ENCODE measurements around the gene C4orf50. TPM values are rescaled to one million over a fixed set of nuclear protein-coding genes. Genes with fewer than 3 reads are reported as not detected.
A peak's percentile ranks its signal among the peaks of the same experiment; 100 is the strongest.

Gene C4orf50
- polyA plus RNA-seq, 4 donors = 0.01 to 0.02 TPM; not detected in 2

GRCh38 chr4:5973486-5974220 lies 44.6 kb downstream of the C4orf50 start:
- no peak for DNase-seq (ENCODE audit: low read depth in 4 of 4, low spot score in 2 of 4)

- no peak for DNase-seq (ENCODE audit: low read depth in 4 of 4, low spot score in 2 of 4)
These were observed 45.2 kb downstream of the C4orf50 start for GRCh38 chr4:5973033-5973432.

DNA sequence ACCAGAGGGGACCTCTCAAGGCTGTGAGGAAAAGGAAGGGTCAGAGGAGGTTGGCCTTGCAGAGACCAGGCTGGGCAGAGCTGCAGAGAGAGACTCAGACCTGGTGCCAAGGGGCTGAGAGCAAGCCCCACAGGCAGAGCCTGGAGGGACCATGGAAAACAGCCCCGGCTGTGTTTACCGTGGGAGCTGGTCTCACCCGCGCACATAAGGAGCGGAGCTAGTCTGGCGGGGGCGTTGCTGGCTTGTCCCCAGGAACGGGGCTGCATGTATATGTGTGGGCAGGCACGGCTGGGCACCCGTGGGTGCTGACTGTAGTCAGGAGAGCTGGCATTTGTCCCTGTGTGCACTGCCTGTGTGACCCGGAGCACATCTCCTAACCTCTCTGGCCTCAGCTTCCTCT lies 45.7 kb downstream of the C4orf50 start:
- DNase-seq (ENCODE audit: low read depth in 4 of 4, low spot score in 2 of 4) = no peak

DNA sequence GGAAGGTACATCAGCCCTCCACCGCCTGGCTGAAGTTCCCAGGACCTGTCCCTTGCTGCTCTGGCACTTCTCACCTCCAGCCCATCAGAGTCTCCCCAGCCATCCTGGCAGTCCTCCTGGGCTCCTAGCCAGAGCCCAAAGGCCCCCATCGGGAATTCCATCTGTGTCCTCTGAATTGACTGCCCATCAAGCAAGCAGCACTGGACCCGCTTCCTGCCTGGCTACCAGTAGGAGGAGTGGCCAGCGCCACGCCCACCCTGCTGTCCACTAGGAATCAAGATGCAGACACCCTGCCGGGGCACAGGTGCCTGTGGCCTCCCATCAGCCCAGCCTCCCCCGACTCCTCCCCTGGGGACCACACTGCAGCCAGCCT lies 47.2 kb downstream of the C4orf50 start:
- DNase-seq (ENCODE audit: low read depth in 4 of 4, low spot score in 2 of 4) = no peak

DNA sequence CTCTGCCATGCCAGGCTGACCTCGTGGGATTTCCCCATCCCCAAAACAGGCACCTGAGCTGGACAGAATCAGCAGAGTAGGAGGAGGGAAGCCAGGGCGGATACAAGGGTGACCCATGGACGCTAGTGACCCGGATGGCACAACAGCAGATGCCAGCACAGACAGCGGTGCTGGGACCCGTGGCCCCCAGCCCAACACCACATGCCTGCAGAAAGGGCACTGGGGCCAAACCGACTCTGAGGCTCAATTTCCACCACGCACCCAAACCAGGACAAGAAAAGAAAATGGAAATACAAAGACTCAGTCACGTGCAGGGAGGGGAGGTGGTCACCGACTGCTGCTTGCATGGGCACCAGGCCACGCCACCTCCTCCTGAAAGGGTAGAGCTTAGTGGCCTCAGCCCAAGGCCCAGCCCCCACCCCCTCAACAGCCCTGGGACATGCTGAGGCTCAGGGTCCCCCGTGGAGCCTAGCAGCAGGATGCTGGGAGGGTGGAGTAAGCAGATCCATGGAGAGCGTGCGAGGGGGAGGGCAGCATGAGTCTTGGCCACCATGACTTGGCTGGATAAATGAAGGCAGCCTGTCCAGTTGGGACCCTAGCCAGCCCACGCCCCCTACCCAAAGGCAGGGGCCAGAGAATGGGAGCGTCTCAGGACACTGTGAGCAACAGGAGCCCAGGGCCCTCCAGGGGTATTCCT lies 47.7 kb downstream of the C4orf50 start:
- no peak for DNase-seq (ENCODE audit: low read depth in 4 of 4, low spot score in 2 of 4)

- no peak for DNase-seq (ENCODE audit: low read depth in 4 of 4, low spot score in 2 of 4)
These were observed 48.5 kb downstream of the C4orf50 start for GRCh38 chr4:5969777-5970176.

GRCh38 chr4:5969336-5969735 lies 48.9 kb downstream of the C4orf50 start:
- no peak for DNase-seq (ENCODE audit: low read depth in 4 of 4, low spot score in 2 of 4)

DNA sequence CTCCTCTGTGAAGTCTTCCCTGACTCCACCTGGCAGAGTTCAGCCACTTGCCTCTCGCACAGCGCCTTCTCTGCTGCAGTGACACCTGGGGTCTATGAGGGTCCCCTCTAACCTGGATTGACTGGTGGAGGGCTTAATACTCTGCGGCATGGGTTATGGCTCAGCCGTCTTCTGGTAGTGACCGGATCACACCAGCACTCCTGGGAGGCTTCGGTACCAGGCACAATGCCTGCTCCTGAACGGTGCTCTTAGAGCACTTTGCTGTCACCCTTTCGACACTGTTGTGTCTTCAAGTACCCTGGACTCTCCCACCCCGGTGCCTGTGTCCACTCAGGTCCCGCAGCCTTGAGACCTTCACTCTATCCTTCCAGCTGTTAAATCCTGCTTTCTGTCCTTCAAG lies 50.0 kb downstream of the C4orf50 start:
- DNase-seq (ENCODE audit: low read depth in 4 of 4, low spot score in 2 of 4) = no peak

GRCh38 chr4:5967783-5968182 lies 50.4 kb downstream of the C4orf50 start:
- DNase-seq (ENCODE audit: low read depth in 4 of 4, low spot score in 2 of 4) = no peak

DNA sequence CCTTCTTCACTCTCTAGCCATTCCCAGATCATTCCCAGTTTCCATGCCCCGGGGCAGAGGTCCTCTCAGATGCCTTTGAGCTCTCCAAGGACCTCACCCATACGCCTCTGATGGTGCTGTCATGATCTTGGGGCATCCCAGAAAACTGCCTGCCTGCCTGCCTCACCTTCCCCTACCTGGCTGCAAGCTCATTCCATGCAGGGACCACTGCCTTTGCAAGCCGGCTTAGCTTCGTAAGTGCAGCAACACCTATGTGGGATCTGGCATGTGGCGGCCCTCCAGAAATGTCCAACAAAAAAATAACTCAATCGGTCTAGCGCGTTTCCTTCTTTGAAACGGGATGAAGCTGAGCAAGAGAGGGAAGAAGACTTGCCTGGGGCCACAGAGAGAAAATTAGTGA lies 53.0 kb downstream of the C4orf50 start:
- DNase-seq (ENCODE audit: low read depth in 4 of 4, low spot score in 2 of 4) = no peak

DNA sequence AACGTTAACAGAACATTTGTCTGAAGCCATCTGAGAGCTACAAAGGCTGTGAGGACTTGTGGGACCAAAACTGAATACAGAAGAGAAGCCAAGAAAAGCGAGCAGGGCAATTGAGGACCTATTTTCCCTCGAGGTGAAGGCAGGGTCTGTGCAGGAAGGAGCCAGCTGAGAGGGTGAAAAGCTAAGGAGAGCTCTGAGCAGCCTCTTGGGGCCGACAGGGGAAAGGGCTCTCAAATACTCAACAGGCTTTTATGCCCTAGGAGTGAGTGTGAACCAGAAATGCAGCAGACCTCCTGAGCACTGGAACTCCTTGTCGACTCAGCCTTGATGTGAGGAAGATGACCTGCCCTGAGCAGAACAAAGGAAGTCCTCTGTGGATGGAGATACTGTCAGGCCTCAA lies 54.2 kb downstream of the C4orf50 start:
- no peak for DNase-seq (ENCODE audit: low read depth in 4 of 4, low spot score in 2 of 4)

- DNase-seq (ENCODE audit: low read depth in 4 of 4, low spot score in 2 of 4) = no peak
These were observed 54.6 kb downstream of the C4orf50 start for GRCh38 chr4:5963611-5964010.

DNA sequence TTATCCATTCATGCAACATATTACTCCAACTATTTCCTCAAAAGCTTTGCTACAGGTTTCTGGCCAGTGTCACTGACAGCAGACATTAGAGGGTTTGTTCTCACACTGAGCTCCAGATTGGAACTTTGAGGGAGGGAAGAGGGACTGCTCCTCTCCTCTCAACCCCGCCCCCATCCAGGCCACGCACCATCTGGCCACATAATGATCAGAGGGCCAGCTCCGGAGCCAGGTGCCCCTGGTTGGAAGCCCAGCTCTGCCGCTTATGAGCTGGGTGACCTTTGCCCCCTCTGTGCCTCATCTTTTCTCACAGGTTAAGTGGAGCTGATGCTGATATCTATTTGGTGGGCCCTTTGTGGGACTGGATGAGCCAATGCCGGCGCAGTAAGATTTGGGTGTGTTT lies 55.8 kb downstream of the C4orf50 start:
- DNase-seq (ENCODE audit: low read depth in 4 of 4, low spot score in 2 of 4) = no peak

DNA sequence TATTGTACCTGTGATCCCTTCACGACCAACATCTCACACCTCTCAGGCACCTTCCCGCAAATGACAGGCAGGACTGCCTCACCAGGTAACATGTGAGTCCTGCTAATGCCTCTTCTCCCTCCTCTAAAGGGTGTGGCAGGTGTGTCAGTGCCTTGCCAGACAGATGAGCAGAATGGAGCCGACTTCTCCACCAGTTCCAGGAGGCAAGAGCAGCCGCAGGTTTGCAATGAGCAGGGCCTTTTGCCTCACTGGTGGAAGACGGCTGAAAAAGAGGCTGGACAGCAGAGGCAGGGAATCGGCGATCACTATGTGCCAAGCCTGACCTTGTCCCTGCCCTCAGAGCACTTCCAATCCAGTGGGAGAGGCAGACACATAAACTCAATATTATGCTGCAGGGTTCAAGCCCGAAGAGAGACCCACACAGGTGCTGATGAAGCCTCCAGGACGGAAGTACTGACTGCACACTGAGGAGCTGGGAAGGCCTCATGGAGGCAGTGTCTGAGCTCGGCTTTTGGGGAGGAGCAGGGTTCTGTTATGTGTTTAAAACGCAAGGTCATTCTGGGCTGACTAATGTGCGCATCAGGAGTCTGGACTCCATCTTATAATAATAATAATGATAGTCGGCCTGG lies 57.9 kb downstream of the C4orf50 start:
- no peak for DNase-seq (ENCODE audit: low read depth in 4 of 4, low spot score in 2 of 4)

DNA sequence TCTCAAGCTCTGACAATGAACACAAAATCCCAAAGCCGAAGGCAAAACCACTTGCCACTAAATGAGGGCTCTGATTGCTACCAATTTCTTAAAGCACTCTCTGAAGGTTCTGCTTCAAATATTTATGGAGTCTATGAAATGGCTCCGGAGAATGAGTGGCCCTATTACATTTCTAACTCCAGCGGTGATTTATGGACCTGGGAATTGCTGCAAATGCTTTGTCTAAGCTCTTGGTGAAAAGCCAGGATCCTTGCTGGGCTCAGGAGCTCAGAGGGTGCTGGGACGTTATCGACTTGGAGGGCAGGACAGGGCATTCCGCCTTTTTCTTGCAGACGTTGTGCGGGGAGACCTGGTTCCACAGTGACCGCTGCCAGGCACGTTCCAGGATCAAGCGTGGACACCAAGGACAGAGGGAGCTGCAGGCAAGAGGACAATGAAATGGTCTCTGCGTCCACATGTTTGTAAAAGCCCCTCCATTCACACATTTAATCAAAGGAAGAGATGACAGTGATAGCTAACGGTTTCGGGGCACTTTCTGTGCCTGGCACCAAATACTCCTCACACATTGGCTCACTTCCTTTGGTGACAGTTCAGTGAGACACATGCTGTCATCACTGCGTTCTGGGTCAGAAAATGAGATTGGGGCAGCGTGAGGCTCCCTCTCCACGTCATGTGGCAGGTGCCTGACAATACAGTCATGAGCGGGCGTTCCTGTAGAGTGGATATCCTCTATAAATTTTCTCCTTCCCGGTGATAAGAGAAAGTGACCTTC lies 58.8 kb downstream of the C4orf50 start:
- DNase-seq (ENCODE audit: low read depth in 4 of 4, low spot score in 2 of 4) = no peak

DNA sequence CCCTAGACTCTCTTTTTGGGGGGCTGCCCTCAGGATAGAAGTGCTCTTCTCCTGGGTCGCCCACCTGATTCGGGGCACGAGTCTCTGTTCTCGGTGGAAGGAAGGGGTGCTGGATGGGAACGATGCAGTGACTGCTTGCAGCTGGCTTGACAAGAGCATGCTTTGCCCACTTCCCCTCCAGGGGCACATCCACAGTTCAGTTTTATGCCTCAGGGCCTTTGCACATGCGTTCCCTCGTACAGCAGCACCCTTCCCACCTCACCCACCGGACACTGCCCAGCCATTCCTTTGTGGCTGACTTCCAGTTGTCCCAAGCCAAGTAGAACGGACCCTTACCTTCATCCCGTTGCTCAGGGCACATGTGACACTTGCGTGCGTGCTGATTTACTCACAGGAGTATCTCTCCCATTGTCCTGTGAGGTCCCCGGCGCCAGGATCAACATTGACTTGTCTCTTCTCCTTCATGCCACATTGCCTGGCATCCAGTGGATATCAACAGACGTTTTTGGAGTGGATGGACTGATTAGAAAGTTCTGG lies 60.0 kb downstream of the C4orf50 start:
- DNase-seq (ENCODE audit: low read depth in 4 of 4, low spot score in 2 of 4) = no peak

DNA sequence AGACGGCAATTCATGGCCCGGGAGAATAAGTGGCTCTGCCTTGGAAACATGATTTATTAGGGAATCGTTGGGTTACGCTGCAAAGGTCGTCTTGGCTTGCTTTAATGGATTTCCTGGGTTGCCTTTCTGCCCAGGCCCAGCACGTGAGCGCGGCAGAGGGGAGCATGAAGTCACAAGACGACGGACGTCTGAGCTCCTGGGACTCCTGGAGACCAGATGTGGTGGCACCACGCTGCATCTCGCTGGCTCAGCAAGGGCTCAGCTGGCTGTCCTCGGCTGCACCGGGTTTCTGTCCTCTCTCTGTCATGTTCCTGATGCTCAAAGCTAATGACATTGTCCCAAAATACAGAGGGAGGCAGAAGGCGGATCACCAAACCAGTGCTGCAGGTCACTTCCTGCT lies 61.2 kb downstream of the C4orf50 start:
- DNase-seq (ENCODE audit: low read depth in 4 of 4, low spot score in 2 of 4) = no peak

DNA sequence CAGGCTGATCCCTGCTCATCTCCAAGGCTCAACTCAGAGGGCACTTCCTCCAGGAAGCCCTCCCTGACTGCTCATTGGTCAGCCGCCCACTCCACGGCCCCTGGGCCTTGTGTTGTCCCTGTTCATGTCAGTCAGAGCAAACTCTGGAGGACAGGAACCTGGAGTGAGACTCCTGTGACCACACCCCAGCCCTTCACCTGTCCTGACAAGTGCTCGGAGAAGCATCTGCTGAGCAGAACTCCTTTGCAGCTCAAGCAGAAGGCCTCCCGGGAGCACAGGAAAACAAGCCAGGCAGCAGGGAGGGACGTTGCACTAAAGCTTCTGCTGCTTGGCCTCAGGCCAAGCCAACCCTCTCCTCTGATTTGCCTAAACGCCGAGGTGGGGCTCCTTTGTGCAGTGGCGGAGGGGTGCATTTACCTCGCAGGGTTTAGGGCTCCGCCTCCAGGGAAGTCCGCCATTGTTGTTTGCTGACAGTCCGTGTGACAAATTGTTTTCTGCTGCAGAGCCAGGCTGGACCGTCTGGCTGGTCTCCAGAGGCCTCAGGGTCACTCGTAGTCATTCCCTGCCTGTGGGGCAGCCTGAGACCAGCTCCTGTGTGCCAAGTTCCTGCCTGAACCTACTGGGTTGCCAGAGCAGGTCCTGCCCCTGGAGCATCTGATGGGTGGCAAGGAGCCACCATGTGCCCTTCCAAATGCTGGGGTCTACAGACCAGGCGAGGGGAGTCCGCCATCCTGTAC lies 61.8 kb downstream of the C4orf50 start:
- peak in 1 of 4 donors; percentile 49 for DNase-seq (ENCODE audit: low read depth in 4 of 4, low spot score in 2 of 4)

DNA sequence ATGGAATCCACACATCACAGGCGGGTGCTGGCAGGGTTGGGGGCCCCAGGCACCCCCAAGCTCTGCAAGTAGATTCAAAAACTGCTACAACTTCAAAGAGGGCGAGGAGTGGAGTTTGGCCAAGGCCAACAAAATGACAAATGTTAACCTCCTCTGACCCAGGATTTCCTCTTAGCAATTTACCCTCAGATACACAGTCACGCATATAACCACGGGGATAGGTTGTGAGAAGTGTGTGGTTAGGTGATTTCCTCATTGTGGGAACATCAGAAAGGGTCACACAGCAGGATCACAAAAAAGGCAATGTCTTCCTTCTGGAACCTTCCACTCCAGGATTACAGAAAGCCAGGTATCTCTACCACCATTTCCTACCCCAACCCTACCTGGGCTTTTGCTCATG lies 62.4 kb downstream of the C4orf50 start:
- DNase-seq (ENCODE audit: low read depth in 4 of 4, low spot score in 2 of 4) = no peak

DNA sequence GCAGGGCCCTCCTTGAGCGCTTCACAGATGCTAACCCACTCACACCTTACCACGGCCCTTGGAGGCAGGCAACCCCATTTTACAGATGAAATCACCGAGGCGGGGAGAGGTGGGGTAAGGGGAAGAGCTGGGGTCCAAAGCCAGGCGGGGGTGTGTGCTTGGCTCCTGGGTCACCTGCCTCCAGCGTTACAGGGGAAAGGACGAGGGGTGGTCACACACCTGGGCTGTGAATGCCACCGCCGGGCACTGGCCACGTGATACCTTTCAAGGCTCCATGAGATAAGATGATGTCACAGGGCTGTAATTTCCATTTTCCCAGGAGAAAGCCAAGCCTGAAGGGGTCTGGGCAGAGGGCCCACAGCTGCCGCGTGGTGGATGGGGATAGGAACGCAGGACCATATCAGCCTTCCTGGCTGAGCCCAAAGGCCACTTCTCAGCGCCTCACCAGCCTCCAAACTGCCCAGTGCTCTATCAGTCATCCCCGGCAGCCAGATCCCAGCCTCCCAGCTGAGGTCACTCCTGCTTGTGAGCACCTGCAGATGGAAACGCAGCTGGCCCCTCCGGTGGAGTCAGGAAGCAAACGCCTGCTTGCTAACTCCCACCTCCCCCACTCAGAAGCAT lies 62.9 kb downstream of the C4orf50 start:
- DNase-seq (ENCODE audit: low read depth in 4 of 4, low spot score in 2 of 4) = no peak

All from left renal cortex interstitium (tissue), 4 donors.